Left lobe of liver (tissue), 2 donors: ENCODE results near the gene FBXL22. TPM values are rescaled to one million over a fixed set of nuclear protein-coding genes. Genes with fewer than 3 reads are reported as not detected.

ENCODE experiments used
- ATAC-seq: fragments of 200-7000 bp; cut with Tn5 transposase; one replicate; pipeline ENCODE4 v1.9.1; 2020; ENCODE audit warnings: mild to moderate bottlenecking, moderate library complexity
- DNase-seq: peaks from one replicate; pipeline ENCODE4 v3.0.0-alpha.2; 2020; ENCODE audit warnings: low spot score
- total RNA-seq: library from RNA; stranded (reverse); gene quantifications from one replicate; pipeline ENCODE4 v1.2.1, GENCODE V29; 2021
- donor health status: DM: no; HTN: no; CAD: no; lungs with moderate emphysema.
- donor health status: DM: no; HTN: yes; CAD: no.

Gene FBXL22
- total RNA-seq, 1 donor from 2014 or later: 0.53 TPM

GRCh38 chr15:63593705-63594671, 3.2 kb upstream of the FBXL22 start:
- DNase-seq: no peak
- ATAC-seq: no peak

GRCh38 chr15:63595065-63595464, 2.1 kb upstream of the FBXL22 start:
- DNase-seq: no peak
- no peak for ATAC-seq

- ATAC-seq: no peak
- DNase-seq: no peak
Observed at GRCh38 chr15:63595688-63596087, 1.5 kb upstream of the FBXL22 start.

GRCh38 chr15:63596676-63597037, 530 bp upstream of the FBXL22 start:
- ATAC-seq: no peak
- DNase-seq: no peak

- ATAC-seq (no peak), DNase-seq (no peak)
Observed at GRCh38 chr15:63597821-63598220, 634 bp downstream of the FBXL22 start.

- DNase-seq: peak; percentile 43
- no peak for ATAC-seq
Observed at GRCh38 chr15:63598473-63599400, 1.6 kb downstream of the FBXL22 start.

GRCh38 chr15:63599401-63600000, 2.3 kb downstream of the FBXL22 start:
- DNase-seq: peak; percentile 84
- ATAC-seq: peak; percentile 75

GRCh38 chr15:63600001-63600615, 2.9 kb downstream of the FBXL22 start:
- DNase-seq (no peak), ATAC-seq (peak; percentile 42)

GRCh38 chr15:63600616-63601025, 3.4 kb downstream of the FBXL22 start:
- DNase-seq: peak; percentile 93

GRCh38 chr15:63601026-63601703, 4.0 kb downstream of the FBXL22 start:
- DNase-seq (peak; percentile 64), ATAC-seq (peak; percentile 15)

More at GRCh38 chr15:63600616-63601025, 3.4 kb downstream of the FBXL22 start:
- ATAC-seq: peak; percentile 81

- ATAC-seq (no peak), DNase-seq (no peak)
Observed at GRCh38 chr15:63601704-63602185, 4.6 kb downstream of the FBXL22 start.

GRCh38 chr15:63602595-63602994, 5.4 kb downstream of the FBXL22 start:
- ATAC-seq (no peak), DNase-seq (no peak)

- DNase-seq: no peak
- ATAC-seq: no peak
Observed at GRCh38 chr15:63603516-63603915, 6.3 kb downstream of the FBXL22 start.

- no peak for ATAC-seq
- DNase-seq: no peak
Observed at GRCh38 chr15:63604281-63604680, 7.1 kb downstream of the FBXL22 start.

GRCh38 chr15:63605036-63605435, 7.8 kb downstream of the FBXL22 start:
- DNase-seq (no peak), ATAC-seq (no peak)

GRCh38 chr15:63605816-63606215, 8.6 kb downstream of the FBXL22 start:
- no peak for DNase-seq

GRCh38 chr15:63606308-63606707, 9.1 kb downstream of the FBXL22 start:
- DNase-seq: no peak
- ATAC-seq: no peak

More at GRCh38 chr15:63605816-63606215, 8.6 kb downstream of the FBXL22 start:
- no peak for ATAC-seq

- DNase-seq (no peak), ATAC-seq (no peak)
Observed at GRCh38 chr15:63608989-63609388, 11.8 kb downstream of the FBXL22 start.

- DNase-seq (no peak), ATAC-seq (no peak)
Observed at GRCh38 chr15:63609448-63609847, 12.3 kb downstream of the FBXL22 start.
